ENCODE data around the gene CENPP.
A peak's percentile ranks its signal among the peaks of the same experiment; 100 is the strongest.

The CENPP gene

DNA sequence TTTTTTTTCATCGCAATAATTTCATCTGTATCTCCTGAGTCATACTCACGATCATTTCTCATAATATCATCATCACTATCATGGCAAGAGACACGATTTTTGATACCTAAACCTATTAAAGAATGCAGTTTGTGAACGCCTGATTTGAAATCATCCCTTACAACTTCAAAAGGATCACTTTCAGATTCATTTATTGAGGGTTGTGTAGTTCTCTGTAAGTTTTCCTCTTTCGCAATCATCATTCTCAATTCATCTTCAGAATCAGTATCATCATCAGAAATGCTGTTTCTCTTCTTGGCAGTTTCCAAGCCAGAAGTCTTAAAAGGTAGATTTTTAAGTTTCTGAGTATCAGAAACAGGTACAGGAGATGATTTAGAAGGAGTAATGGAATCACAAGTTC lies 10.3 kb upstream of the CENPP start:
- DNase-seq = no peak

GRCh38 chr9:92324431-92324830 lies 1.3 kb upstream of the CENPP start:
- DNase-seq = no peak

GRCh38 chr9:92324889-92325268 lies 874 bp upstream of the CENPP start:
- DNase-seq = no peak

DNA sequence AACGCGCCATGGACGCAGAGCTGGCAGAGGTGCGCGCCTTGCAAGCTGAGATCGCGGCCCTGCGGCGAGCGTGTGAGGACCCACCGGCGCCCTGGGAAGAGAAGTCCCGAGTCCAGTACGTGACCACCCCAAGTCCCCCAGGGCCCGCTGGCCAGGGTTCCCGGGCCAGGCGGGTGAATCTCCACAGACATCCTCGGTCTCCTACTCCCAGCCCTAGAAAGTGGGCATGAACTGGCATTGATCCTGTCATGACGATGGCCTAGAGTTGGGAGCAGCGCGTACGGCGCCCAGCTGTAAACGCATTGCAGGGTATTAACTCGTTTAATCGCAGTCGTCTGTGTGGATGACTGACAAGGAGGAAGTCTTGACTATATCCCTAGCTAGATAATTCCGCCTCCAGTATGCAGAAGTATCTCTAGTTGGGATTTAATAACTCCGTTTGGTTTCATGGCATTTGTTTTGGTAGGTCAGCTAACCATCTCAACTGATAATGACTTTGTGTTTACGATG lies 293 bp downstream of the CENPP start:
- DNase-seq = no peak

- no peak for DNase-seq
These were observed 1.6 kb downstream of the CENPP start for GRCh38 chr9:92327283-92327850.

GRCh38 chr9:92328225-92328624 lies 2.5 kb downstream of the CENPP start:
- peak; percentile 1 for DNase-seq

- no peak for DNase-seq
These were observed 7.0 kb downstream of the CENPP start for GRCh38 chr9:92332577-92333281.

DNA sequence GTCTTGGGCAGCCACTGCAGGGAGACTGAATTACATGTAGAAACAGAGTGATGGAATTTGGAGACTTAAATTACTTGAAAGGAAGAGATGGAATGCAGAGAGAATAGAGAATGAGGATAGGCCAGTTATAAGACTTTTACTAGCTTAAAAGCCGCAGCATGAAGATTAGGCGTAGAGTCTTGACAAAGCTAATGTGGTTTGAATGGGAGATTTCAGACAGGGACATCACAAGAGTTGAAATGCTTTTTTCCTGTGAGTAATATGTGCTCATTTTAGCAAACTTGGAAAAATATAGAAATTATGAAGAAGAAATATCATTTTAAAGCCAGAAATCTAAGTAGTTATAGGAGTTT lies 7.5 kb downstream of the CENPP start:
- DNase-seq = no peak

DNA sequence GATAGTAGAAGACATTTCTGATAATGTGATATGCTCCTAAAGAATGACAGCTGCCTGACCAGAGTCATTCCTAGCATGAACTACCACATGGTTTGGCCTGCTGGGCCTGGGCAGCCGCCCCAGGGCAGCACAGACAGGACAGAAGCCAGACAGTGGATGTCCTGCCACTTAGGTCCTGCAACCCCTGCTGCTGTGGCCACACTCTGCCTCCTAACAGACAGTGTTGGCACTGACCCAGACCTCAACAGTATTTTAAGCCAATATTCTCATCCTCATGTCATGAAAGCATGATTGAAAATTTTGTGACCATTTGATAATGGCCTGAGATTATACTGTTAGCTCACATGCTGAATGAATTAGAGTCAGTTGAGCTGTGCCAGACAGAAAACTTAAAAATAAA lies 15.8 kb downstream of the CENPP start:
- DNase-seq = no peak

DNA sequence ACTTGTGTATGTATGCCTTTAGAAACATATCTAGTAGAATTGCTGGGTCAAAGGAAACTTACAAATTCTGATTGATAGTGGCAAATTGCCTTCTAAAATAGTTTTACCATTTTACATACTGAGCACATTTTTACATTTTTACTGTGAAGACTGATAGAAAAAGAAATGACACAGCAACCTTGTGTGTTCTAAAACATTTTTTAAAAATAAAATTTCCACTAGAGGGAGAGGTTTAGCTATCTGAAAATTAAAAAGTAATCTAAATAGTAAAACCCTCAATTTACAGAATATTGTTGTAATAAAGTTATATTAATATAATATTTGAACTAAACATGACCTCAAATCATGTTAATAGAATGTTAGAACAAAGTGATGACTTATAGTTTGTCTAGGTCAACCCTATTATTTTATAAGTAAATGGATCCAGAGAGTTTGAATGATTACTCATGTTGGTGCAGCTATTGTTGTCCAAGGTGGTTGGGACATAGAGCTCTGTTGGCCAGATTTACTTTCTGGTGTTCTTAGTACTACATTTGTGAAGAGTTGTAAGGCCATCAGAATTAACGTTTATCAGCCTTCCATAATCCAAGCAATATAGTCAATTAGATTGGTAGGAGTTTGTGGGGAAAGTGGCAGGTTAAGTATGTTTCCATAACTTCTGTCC lies 17.2 kb downstream of the CENPP start:
- DNase-seq = no peak

DNA sequence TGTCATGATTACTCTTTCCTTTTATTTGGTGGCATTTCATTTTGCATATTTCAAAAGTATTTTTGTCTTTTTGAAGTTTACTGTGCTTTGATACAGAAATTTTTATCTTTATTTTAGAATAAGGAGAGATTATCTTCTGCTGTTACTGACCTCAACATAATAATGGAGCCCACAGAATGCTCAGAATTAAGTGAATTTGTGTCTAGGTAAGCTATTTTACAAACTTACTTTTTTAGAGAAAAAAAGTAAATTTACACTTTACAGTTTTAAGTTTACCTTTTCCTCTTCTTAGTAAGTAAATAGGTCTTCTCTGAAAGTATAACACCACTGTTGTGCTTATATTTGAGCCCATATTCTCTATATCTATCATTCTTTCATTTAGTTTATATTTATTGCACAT lies 19.8 kb downstream of the CENPP start:
- DNase-seq = no peak

DNA sequence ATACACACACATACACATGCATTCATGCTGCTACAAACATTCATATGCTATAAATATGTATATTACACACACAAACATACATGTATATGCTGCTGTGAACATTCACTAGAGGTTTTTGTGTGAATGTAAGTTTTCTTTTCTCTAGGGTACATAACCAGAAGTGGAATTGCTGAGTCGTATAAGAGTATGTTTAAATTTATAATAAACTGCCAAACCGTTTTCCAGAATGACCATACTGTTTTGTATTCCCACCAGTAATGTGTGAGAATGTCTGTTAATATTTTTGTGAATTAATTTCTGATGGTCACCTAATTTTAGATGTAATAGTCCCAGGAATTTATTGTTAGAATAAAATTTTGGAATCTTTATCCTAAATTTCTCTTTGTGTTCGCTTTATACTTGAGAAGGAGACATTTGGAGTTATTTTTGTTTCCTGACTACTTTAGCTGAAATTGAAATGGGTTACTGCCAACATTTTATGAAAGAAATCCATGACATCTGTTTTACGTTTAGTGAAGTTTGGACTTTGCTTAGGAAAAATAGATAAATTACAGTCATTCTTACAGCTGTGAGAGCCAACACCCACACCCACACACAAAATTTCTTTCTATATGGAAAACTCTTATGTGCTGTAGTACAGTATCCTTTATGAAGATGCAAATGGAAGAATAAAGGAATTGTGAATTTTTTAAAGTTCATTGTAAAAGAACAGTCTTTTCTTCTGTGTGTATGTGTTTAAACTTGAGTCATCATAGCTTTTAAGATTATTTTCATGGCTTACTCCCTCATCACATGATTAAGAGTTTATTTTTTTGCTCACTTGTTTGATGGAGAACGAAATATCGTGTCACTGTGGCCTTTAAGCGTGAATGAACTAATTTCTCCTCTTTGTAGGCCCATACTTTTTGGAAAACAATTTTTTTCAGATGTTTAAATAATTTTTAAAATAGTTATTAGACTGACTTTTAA lies 24.3 kb downstream of the CENPP start:
- DNase-seq = no peak

DNA sequence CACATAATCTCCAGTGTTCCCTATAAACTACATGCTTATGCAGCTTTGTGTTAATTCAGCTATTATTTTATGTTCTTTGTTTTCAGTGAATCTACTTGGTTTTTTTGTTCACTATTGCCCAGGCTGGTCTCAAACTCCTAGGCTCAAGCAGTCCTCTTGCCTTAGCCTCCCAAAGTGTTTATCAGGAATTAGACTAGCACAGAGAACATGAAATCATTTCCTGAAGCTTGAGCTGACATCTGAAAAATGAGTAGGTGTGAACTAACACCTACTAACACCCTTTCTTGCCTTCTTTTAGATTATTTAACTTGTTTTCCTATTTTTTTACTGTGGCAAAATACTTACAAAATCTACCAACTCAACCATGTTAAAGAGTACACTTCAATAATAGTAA lies 25.0 kb downstream of the CENPP start:
- no peak for DNase-seq

DNA sequence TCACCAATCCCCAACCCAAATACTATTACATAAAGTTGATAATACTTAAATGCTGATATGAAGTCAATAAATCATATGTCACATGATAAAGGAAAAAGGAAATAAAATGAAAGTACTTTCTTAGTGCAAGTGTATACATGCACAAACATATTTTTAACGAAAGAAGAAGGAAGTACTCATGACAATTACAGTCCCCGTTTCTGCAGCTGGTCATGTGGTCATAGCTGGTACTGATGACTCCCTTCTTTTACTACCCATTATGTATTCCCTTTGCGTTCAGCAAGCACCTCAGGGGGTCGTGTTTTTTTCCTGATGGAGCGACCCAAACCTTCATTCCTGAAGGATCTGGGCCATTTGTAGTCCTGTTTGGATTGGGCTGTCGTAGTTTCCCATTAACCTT lies 27.3 kb downstream of the CENPP start:
- DNase-seq = no peak

DNA sequence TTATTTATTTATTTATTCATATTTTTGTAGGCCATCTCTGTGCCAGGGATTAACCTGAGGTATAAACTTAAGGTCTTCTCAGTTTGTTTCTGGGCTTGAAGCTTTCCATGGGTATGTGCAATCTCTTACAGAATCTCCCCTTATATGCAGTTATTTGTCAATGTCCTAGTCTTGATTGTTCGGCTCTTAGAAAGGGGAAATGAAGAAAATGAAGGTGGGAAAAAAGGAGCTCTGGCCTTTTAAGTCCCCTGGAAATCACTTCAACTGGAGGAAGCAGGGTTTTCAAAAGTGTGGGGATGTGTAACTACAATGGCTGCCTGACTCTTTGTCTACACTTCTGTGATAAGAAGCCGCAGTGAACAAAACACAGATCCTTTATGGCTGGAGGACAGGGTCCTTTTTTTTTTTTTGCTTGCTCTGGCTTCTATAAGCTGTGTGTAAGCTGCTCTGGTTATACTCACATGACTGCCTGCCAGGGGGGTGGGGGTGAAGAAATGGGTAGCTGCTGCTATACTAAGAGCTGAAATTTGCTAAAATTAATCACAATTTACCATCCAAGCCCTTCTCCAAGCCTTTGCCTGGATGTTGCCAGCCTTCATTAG lies 33.7 kb downstream of the CENPP start:
- DNase-seq = no peak

DNA sequence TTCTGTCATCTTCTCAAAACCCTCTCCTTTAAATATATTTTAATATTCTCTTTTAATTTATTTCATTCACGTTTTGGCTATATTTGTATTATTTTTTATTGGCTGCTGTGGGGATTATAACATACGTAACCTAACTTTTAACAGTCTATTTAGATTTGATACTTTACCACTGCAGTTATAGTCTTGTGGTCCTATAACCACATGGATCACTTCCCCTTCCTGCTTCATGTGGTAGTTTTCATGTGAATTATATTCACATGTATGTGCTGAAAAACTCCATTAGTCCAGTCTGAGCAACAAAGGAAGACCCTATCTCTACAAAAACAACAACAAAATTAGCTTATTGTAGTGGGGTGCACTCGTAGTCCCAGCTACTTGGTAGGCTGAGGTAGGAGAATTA lies 34.3 kb downstream of the CENPP start:
- no peak for DNase-seq

DNA sequence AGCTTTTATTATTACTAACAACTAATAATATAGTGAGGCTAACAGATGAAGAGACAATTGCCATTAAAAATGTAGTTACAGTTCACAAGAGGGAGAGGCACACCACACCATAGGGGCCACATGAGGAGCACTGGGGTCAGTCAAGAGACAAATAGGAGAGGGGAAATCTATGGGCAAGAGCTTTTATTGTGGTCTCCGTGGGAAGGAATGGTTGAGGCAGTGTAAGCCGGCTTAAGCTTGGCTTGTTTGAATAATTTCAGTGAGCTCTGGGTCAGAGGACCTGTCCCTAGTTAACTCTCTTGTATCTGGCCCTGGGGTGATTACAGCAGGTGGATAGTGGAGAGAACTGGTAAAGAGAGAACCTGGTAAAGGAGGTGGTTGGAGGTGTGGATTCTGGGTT lies 43.3 kb downstream of the CENPP start:
- DNase-seq = no peak

- no peak for DNase-seq
These were observed 47.4 kb downstream of the CENPP start for GRCh38 chr9:92373167-92373566.

DNA sequence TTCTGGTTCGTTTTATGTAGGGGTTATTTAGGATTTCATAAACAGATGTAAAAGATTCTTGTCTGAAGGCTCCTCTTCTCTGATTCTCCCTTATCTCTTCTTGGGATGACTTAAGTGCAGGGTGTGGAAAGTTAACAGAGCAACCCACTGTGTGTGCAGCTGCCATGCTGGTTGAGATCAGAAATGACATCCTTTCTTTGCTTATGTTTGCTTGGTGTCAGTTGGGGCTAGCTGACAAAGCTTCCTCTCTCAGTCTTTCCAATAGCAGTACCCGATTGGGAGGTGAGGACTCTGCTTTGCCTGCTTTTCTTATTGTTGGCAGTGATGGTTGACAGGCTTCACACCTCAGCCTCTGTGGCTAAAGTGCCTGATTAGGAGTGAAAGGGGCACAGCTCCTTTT lies 52.1 kb downstream of the CENPP start:
- DNase-seq = no peak

- no peak for DNase-seq
These were observed 53.3 kb downstream of the CENPP start for GRCh38 chr9:92378865-92379560.

GRCh38 chr9:92380603-92381002 lies 54.9 kb downstream of the CENPP start:
- no peak for DNase-seq

DNA sequence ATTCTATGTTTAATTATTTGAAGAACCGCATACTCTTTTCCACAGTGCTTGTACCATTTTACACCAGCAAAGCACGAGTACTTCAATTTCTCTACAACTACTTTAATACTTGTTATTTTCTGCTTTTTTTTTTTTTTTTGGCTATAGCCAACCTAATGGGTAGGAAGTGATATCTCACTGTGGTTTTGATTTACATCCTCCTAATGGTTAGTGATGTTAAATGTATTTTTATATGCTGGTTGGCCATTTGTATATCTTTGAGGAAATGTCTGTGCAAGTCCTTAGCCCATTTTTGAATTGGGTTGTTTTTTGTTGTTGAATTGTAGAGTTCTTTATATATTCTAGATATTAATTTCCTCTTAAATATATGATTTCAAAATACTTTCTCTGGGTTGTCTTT lies 56.0 kb downstream of the CENPP start:
- DNase-seq = no peak
